Ovary (tissue), 3 donors: ENCODE results near the gene TMEM50A.

Experiments
- CTCF ChIP-seq, 3 donors: fragments of 450-650 bp in 2 of 3; fragments of 200-600 bp in 1 of 3; IDR thresholded peaks; one replicate each; pipeline versions ENCODE4 v1.5.1 to v1.8.0; 2016 to 2022; ENCODE audit warnings: antibody characterized with exemption in 3 of 3, mild to moderate bottlenecking in 1 of 3
- EP300 ChIP-seq: sonication (generic); formaldehyde crosslinking; IDR thresholded peaks from one replicate; pipeline ENCODE4 v1.6.1; 2017; ENCODE audit warnings: antibody characterized with exemption
- POLR2A ChIP-seq: fragments of 450-650 bp; IDR thresholded peaks from one replicate; pipeline ENCODE4 v1.6.1; 2017; ENCODE audit warnings: antibody characterized with exemption, mild to moderate bottlenecking, moderate library complexity
- donor health status: DM: no; HTN: no; CAD: no.

GRCh38 chr1:25349606-25350005 is 11.5 kb downstream of the TMEM50A start:
- no peak for TF ChIP-seq CTCF (IDR thresholded peaks at IDR 0.05)
- no peak for TF ChIP-seq POLR2A
- no peak for TF ChIP-seq EP300
